HG03159 (cell line): ENCODE measurements around the gene PLA2G4B.
A peak's percentile ranks its signal among the peaks of the same experiment; 100 is the strongest.
"Not testable (repeated sequence)": the region's sequence is repeated elsewhere in the genome, so short reads cannot be mapped to it uniquely, and the experiment has no call there.

Source experiments
- ATAC-seq: cut with Tn5 transposase; IDR thresholded peaks from one replicate; pipeline ENCODE4 v1.9.1; 2021; ENCODE audit warnings: mild to moderate bottlenecking, moderate library complexity; ENCODE audit not compliant: unreplicated experiment

PLA2G4B gene

DNA sequence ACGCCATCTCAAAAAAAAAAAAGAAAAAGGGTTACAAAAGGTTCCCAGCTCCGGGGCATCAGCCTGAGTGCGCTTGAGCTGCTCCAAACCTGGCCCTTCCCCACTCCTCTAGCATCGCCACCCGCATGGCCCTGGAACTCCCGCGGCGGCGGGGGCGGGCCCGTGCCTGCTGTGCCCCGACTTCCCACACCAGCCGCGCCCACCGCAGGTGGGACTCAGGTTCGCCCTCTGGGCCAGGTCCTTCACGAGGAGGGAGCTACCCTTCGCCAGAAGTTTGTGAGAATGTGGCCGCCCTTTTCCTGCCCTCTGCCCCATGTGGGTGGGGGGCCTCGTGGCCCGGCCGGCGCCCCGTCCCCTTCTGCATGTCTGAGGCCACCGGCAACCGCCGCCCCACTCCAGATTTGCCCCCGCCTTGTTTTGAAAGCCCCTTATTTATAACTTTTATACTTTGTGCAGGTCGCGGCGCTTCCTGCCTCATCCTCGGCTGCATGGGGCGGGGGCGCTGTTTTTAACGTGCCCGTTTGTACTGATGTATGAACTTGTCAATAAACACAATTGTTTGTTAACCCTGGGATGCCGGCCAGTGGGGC is 11.3 kb upstream of the PLA2G4B start:
- ATAC-seq: no peak

GRCh38 chr15:41827880-41828806 is 10.5 kb upstream of the PLA2G4B start, which contains the start of gene JMJD7:
Gene JMJD7, plus strand, starts transcription at chr15:41828092. Its CDS starts 33 bp downstream, at chr15:41828125.
- peak; percentile 60 for ATAC-seq

DNA sequence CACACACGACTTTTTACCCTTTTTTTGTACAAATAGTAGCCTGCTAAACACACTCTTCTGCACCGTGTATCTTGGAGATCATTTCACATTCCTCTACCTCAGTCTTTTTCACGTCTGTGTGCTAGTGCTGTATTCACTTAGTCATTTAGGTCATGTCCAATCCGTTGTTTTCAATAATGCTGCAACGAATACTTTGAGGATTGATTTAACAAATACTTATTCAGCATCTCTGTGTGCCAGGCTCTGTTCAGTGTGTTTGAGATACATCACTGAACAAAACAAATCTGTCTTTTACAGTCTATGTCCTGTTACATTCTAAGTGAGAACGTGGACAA is 9.9 kb upstream of the PLA2G4B start:
- ATAC-seq: no peak

DNA sequence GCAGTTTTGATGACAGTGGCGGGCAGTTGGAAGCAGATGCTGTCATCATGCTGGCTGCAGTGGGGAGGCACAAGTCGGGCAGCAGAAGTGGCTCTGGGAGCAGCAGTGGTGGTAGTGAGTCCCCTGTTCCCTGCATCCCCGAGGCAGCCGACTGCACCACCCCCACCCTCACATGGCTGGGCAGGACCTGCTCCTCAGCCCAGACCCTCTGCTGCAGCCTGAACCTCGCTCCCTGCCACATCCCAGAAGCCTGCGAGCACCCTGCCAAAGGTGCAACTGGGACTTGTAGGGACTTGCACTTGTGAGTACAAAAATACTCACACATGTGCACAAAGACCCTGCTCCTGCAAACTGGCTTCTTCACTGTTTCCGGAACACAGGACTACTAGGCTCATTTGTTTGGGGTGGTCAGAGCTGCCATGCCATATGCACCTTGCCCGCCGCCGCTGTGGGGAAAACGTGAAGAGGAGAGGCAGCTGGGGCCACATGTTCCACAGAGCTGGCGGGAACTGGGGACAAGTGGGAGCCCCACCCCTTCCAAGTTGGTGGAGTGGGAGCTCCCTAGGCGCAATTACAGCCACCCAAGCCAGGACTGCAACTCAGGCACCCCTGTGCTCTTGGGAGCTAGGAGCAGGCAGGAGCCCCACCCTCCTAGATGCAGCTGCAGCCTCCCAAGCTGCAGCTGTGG is 8.5 kb upstream of the PLA2G4B start:
- no peak for ATAC-seq

GRCh38 chr15:41831291-41831690 is 7.4 kb upstream of the PLA2G4B start:
- not testable (repeated sequence) for ATAC-seq

GRCh38 chr15:41832208-41832607 is 6.4 kb upstream of the PLA2G4B start:
- no peak for ATAC-seq

DNA sequence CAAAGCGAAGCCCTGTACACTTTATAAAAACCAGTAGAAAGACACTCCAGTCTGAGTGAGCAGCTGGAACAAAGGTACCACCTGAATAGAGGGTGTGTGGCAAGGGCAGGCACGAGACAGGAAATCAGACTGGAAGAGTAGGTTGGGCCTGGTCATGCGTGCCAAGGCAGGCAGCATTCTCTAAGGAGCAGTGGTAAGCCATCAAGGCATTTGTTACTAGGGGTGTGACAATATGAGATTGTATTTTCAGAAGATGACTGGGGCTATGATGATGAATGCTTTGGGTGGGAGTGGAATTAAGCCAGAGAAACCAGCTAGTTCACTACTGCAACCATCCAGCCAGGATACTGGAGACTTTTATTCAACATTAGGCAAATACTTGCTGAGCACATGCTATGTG is 5.8 kb upstream of the PLA2G4B start:
- ATAC-seq: no peak

- no peak for ATAC-seq
These were observed 4.6 kb upstream of the PLA2G4B start for GRCh38 chr15:41834096-41834495.

DNA sequence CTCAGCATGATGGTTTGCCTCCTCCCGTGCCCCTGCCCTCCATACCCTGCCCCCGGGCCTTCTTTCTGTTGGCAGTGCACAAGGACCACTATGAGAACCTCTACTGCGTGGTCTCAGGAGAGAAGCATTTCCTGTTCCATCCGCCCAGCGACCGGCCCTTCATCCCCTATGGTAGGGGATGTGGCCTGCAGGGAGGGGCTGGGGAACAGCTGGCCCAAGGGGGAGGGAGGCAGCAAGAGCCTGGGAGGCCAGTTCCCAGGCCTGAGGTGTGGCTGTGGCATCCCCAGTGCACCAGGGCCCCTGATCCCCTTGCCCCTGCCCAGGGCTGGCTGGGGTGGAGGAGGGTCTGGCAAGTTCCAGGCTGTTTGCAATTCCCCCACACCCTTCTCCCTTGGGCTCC is 2.6 kb upstream of the PLA2G4B start:
- ATAC-seq: no peak

GRCh38 chr15:41836713-41837454 is 1.8 kb upstream of the PLA2G4B start:
- no peak for ATAC-seq

DNA sequence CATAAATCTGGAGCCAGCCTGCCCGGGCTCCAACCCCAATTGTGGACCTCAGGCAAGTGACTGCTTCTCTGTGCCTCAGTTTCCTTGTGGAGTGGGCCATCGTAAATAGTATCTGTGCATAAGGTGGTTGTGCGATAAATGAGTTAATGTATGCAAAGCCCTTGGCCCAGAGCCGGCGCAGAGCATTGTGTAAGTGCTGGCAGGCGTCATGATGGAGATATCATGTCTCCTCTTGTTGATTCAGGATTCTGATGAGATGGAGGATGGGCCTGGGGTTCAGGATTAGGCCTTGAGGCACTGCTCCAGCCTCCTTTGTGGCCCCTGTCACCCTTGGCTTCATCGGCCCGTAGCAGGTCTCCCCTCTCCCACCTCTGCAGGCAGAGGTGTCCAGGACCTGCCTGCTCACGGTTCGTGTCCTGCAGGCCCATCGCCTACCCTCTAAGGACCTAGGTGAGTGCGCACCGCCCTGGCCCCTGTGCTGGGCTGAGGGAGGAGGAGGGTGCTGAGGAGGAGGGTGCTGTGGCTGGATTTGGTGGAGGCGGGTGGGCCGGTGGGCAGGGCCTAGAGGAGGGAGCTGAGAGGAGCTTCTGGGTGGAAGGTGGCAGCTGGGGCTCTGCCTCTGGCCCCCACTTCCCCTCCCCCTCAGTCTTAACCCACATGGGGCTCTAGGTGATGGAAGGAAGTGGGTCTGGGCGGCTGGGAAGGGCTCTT is 1.3 kb downstream of the PLA2G4B start:
- ATAC-seq: no peak

- ATAC-seq: no peak
These were observed 2.0 kb downstream of the PLA2G4B start for GRCh38 chr15:41840673-41841072.

GRCh38 chr15:41841131-41841530 is 2.5 kb downstream of the PLA2G4B start:
- ATAC-seq: no peak

DNA sequence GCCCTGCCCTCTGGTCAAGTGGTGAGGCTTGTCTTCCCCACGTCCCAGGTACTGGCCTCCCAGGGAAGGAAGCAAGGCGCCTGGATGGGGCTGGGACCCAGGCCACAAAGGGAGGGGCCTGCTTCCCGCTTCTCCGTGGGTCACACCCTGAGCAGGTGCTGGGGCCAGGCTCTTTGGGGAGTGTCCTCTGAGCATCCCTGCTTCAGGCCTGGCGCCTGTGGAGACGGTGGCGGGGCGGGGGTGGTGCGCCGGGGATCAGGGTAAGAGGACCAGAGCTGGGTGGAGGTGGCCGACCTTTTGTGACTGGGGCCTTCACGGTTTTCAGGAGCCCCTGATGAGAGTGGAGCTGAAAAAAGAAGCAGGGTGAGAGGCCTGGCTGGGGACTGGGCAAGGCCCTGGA is 3.6 kb downstream of the PLA2G4B start:
- ATAC-seq: no peak

DNA sequence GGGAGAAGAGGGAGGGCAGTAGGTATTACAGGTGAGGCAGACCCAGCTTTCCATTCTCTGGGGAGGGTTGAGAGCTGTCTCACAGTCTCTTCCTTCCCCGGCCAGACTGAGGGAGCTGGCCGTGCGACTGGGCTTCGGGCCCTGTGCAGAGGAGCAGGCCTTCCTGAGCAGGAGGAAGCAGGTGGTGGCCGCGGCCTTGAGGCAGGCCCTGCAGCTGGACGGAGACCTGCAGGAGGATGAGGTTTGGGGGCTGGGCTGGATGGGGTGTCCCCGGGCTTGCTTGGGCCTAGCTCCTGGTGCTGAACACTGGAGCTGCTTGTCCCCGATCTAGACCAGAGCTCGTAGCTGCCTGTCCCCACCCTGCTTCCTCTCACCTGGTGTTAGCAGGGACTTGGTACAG is 4.9 kb downstream of the PLA2G4B start:
- ATAC-seq: no peak

DNA sequence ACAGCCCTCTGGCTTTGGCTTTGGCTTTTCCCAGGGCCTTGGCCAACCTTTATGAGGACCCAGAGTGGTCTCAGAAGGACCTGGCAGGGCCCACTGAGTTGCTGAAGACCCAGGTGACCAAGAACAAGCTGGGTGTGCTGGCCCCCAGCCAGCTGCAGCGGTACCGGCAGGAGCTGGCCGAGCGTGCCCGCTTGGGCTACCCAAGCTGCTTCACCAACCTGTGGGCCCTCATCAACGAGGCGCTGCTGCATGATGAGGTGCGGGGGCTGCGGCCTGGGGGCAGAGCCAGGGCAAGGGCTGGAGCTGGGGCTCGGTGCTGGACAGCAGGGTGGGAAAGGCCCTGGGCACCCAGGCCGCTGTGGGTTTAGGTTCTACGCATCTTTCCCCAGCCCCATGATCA is 6.2 kb downstream of the PLA2G4B start:
- ATAC-seq: no peak

- no peak for ATAC-seq
These were observed 8.6 kb downstream of the PLA2G4B start for GRCh38 chr15:41847206-41847605.

GRCh38 chr15:41847981-41848380 is 9.3 kb downstream of the PLA2G4B start:
- no peak for ATAC-seq

DNA sequence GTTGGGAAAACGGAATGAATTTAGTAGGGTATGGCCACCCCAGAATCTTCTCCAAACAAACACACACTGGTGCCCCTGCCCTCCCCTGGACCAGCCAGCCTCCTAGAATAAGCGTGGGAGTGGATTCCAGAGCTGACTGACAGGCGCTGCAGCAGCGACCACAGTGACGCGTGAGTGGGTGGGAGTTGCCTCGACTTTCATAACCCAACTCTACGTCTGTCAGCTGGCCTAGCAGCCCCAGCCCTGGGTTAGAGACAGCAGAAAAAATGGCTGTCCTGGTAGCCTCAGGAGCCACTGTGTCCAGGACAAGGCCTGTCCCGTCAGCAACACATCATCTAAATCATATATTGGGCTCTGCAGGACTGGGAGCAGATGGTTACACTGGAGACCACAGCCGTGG is 10.0 kb downstream of the PLA2G4B start:
- no peak for ATAC-seq

DNA sequence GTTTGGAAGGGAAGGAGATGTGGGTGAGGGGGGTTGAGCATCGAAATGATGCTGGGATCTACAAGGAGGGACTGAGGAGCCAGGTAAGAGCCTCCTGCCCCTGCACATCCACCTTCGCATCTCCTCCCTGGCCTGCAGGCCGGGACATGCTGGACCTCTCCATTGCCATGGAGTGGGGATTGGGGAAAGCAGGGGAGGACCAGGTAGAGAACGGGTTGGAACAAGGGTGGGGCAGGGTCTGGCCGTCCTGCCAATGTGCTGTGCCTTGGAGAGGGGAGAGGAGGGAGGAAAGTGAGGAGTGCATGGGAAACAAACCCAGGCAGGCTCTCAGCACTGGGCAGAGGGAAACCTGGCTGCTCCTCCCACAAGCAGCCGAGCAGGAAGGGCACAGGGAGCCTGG is 10.6 kb downstream of the PLA2G4B start:
- ATAC-seq: no peak

DNA sequence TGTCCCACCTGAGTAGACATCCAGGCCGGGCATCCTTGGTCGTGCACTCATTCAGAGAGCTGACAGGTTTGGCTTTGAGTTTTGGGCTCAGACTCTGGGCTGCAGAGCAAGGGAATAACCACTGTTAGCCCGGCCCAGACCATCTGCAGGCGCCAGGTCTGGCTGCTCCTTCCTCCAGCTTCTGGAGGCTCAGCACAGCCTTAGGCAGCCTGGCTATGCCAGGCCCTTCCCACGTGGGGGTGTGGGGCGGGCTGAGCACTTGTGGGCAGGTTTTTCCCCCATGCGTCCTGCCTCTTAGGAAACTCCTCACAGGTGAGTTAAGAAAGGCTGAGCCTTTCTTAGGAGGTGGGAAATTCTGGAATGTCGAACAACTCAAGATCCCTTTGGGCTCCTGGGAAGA is 11.2 kb downstream of the PLA2G4B start:
- no peak for ATAC-seq
